ENCODE results near the gene GPC5. TPM values are rescaled to one million over a fixed set of nuclear protein-coding genes. Genes with fewer than 3 reads are reported as not detected.

Gene GPC5
- total RNA-seq, 4 donors from 2014 or later, result 0.47 TPM; not detected in 3

DNA sequence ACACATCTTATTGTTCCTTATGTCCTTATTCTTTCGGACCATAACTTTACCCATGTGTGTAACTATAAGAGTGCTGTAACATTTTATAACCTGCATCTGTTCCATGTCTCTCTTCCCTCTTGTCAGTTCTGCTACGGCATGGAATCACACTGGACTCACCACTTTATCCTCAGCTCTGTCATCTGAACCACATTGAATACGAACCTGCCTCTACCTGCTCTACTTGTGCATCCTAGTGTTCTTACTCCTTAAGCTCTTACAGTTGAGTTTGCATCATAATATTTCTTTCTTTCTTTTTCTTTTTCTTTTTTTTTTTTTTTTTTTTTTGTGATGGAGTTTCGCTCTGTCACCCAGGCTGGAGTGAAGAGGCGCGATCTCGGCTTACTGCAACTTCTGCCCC, 180.9 kb downstream of the GPC5 start:
- WGBS, 2 donors (ENCODE audit: low coverage in 1 of 2), result 66 to 86% methylated on average over 2 to 7 of the region's 7 CpGs
- Histone ChIP-seq H3K9me3 (no peaks in the 10 kb centered on the region), H3K27ac (no peak overlapping the region), H3K27me3 (no peaks in the 10 kb centered on the region), H3K4me1 (no peaks in the 10 kb centered on the region), H3K4me3 (no peak overlapping the region), H3K36me3 (no peaks in the 10 kb centered on the region)
- no peak for ATAC-seq
- TF ChIP-seq, protein P1, sequence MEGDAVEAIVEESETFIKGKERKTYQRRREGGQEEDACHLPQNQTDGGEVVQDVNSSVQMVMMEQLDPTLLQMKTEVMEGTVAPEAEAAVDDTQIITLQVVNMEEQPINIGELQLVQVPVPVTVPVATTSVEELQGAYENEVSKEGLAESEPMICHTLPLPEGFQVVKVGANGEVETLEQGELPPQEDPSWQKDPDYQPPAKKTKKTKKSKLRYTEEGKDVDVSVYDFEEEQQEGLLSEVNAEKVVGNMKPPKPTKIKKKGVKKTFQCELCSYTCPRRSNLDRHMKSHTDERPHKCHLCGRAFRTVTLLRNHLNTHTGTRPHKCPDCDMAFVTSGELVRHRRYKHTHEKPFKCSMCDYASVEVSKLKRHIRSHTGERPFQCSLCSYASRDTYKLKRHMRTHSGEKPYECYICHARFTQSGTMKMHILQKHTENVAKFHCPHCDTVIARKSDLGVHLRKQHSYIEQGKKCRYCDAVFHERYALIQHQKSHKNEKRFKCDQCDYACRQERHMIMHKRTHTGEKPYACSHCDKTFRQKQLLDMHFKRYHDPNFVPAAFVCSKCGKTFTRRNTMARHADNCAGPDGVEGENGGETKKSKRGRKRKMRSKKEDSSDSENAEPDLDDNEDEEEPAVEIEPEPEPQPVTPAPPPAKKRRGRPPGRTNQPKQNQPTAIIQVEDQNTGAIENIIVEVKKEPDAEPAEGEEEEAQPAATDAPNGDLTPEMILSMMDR (IDR thresholded peaks at IDR 0.05), result no peak
- TF ChIP-seq POLR2AphosphoS5 (IDR thresholded peaks at IDR 0.05) (no peak), POLR2A (IDR thresholded peaks at IDR 0.05) (no peak), EP300 (IDR thresholded peaks at IDR 0.05) (no peak)

DNA sequence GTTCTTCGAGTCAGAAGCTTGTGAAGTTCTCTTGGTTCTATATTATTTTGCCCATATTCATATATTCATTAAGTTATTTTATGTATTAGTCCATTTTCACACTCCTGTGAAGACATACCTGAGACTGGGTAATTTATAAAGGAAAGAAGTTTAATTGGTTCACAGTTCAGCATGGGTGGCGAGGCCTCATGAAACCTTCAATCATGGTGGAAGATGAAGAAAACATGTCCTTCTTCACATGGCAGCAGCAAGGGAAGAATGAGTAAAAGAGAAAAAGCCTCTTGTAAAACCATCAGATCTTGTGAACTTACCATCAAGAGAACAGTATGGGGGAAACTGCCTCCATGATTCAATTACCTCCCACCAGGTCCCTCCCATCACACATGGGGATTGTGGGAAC, 182.3 kb downstream of the GPC5 start:
- no peaks in the 10 kb centered on the region for H3K4me1 ChIP-seq
- no peak for TF ChIP-seq POLR2AphosphoS5 (IDR thresholded peaks at IDR 0.05)
- TF ChIP-seq POLR2A (IDR thresholded peaks at IDR 0.05), result no peak
- no peak for TF ChIP-seq EP300 (IDR thresholded peaks at IDR 0.05)
- TF ChIP-seq, protein P1 (IDR thresholded peaks at IDR 0.05), result no peak

DNA sequence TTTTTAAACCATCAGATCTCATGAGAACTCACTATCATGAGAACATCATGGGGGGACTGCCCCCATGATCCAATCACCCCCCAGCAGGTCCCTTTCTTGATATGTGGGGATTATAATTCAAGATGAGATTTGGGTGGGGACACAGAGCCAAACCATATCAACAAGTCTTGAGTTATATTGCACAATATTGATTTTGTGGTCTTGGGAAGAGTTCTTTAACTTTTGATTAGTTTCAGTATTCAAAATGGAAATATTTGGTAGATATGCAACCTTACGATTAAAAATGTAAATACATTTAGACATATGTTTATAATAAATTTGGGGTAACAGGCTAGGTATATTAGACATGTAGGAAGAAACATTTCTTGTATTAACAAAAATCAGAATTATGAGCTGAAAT, 188.2 kb downstream of the GPC5 start:
- TF ChIP-seq EP300 (IDR thresholded peaks at IDR 0.05) (no peak), POLR2AphosphoS5 (IDR thresholded peaks at IDR 0.05) (no peak), POLR2A (IDR thresholded peaks at IDR 0.05) (no peak)
- TF ChIP-seq, protein P1 (IDR thresholded peaks at IDR 0.05), result no peak
- Histone ChIP-seq H3K27me3 (no peaks in the 10 kb centered on the region), H3K27ac (no peak overlapping the region), H3K9me3 (no peaks in the 10 kb centered on the region), H3K4me1 (no peaks in the 10 kb centered on the region), H3K4me3 (no peak overlapping the region), H3K36me3 (no peaks in the 10 kb centered on the region)
- ATAC-seq, result no peak
- 40 to 44% methylated on average over 1 of the region's 1 CpG for WGBS, 2 donors (ENCODE audit: low coverage in 1 of 2)

More for the DNA sequence above, 182.3 kb downstream of the GPC5 start:
- no peak overlapping the region for H3K27ac ChIP-seq
- no peak overlapping the region for H3K4me3 ChIP-seq
- WGBS, 2 donors (ENCODE audit: low coverage in 1 of 2), result 90 to 93% methylated on average over 2 of the region's 2 CpGs
- no peaks in the 10 kb centered on the region for H3K36me3 ChIP-seq
- ATAC-seq, result no peak
- H3K9me3 ChIP-seq, result no peaks in the 10 kb centered on the region
- no peaks in the 10 kb centered on the region for H3K27me3 ChIP-seq

DNA sequence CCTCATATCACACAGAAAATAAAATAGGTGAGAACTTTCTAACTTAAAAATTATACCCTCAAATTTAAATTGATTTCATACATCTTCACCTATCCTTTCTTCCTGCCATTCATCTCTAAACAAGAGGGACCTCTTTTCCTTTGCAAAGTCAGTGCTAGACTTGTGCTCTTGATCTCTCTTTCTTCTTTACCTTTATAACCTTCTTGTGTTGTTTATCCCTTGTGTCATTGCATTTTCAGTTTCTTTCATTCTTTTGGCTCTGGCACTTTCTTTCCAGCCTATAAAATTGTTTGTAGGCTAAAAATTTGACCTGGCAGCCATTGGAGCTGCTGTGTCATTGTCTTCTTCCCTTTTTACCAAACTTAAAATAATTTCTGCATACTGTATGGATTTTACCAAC, 190.1 kb downstream of the GPC5 start:
- TF ChIP-seq POLR2A (IDR thresholded peaks at IDR 0.05) (no peak), EP300 (IDR thresholded peaks at IDR 0.05) (no peak), POLR2AphosphoS5 (IDR thresholded peaks at IDR 0.05) (no peak)
- TF ChIP-seq, protein P1 (IDR thresholded peaks at IDR 0.05), result no peak
- Histone ChIP-seq H3K4me3 (no peak overlapping the region), H3K27ac (no peak overlapping the region), H3K4me1 (no peaks in the 10 kb centered on the region), H3K36me3 (no peaks in the 10 kb centered on the region), H3K27me3 (no peaks in the 10 kb centered on the region), H3K9me3 (peaks cover 0 to 10% (median 0%) of the 10 kb centered on the region in 3 donors)
- ATAC-seq, result no peak

DNA sequence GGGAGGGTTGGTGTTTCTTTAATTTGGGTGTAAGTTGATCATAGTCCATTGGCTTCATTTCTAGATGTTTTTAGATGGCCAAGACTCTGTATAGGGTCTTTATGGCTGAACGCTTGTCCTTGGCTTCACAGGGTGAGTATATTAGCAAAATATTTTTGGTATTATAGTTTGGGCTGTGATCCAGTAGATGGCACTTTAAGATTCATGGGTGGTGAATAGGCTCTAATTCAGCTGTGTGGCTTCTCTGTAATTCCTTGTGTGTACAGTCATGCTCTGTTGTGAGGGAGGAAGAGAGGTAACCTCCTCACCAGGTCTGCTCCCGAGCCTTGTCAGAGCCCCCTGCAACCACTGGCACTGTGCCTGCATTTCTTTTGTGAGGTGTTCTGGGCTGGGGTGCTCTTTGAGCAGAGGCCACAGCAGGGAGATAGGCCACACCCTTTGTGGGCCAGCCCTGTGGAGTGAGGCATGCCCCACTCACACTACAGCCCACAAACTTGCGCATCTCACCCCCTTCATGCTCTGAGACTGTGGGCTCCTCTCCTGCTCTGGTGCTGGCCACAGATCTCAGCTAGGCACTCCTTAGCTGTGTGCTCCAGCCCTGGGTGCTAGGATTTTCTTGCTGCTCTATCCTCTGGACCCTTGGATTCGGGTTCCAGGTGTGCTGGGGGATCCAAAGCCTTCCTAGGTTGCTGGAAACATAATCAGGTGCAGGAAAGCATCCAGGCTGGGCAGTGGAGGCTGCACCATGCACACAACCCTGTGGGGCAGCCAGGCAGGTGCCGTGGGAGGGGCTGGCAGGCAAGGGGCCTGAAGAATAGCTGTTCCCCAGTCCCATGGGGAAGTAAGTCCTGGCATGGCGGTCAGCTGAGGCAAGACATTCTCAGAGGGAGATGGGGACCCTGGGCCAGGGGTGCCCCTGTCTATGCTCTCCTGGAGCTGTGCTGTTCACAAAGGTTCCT, 193.9 kb downstream of the GPC5 start:
- H3K27me3 ChIP-seq, result no peaks in the 10 kb centered on the region
- WGBS, 2 donors (ENCODE audit: low coverage in 1 of 2), result 75 to 93% methylated on average over 1 to 2 of the region's 6 CpGs
- no peak for ATAC-seq
- peaks cover 0 to 10% (median 0%) of the 10 kb centered on the region in 3 donors for H3K9me3 ChIP-seq
- no peak overlapping the region for H3K27ac ChIP-seq
- no peaks in the 10 kb centered on the region for H3K36me3 ChIP-seq
- no peak overlapping the region for H3K4me3 ChIP-seq
- H3K4me1 ChIP-seq, result no peaks in the 10 kb centered on the region
- TF ChIP-seq POLR2AphosphoS5 (IDR thresholded peaks at IDR 0.05) (no peak), POLR2A (IDR thresholded peaks at IDR 0.05) (no peak), EP300 (IDR thresholded peaks at IDR 0.05) (no peak)
- TF ChIP-seq, protein P1 (IDR thresholded peaks at IDR 0.05), result no peak
